SK-N-SH treated with all-trans-retinoic acid at 6 μM for 48 hours (cell line): ENCODE measurements around the gene AGPAT4.

ENCODE experiments used
- CSDC2 ChIP-seq: fragments of 250-450 bp; sonication (Bioruptor Pico); IDR thresholded peaks from 2 replicates; pipeline ENCODE4 v1.5.0; 2020; ENCODE audit warnings: mild to moderate bottlenecking, moderate library complexity
- OSR1 ChIP-seq: fragments of 250-450 bp; sonication (Bioruptor Pico); IDR thresholded peaks from 2 replicates; pipeline ENCODE4 v1.8.0; 2022; ENCODE audit warnings: moderate library complexity, mild to moderate bottlenecking, inconsistent platforms
- PPARA ChIP-seq: fragments of 250-450 bp; sonication (Bioruptor Pico); IDR thresholded peaks from 2 replicates; pipeline ENCODE4 v1.5.0; 2020; ENCODE audit warnings: mild to moderate bottlenecking, borderline replicate concordance
- TCF4 ChIP-seq: fragments of 250-450 bp; sonication (Bioruptor Pico); IDR thresholded peaks from 2 replicates; pipeline ENCODE4 v1.8.0; 2021; ENCODE audit warnings: mild to moderate bottlenecking, moderate library complexity, borderline replicate concordance
- ZFP3 ChIP-seq: fragments of 250-450 bp; sonication (Bioruptor Pico); IDR thresholded peaks from 2 replicates; pipeline ENCODE4 v1.5.0; 2020; ENCODE audit warnings: mild to moderate bottlenecking, moderate library complexity
- ZNF70 ChIP-seq: fragments of 450-650 bp; formaldehyde crosslinking; IDR thresholded peaks from 2 replicates; pipeline ENCODE4 v1.5.0; 2020; ENCODE audit warnings: mild to moderate bottlenecking, moderate library complexity
- TF ChIP-seq, protein P1 (sequence below): fragments of 250-450 bp; sonication (Bioruptor Pico); IDR thresholded peaks from 2 replicates; pipeline ENCODE4 v1.8.0; 2020; ENCODE audit warnings: mild to moderate bottlenecking, moderate library complexity, borderline replicate concordance
- TF ChIP-seq, protein P2 (sequence below): fragments of 250-450 bp; sonication (Bioruptor Pico); IDR thresholded peaks from 2 replicates; pipeline ENCODE4 v1.5.1; 2021; ENCODE audit warnings: mild to moderate bottlenecking, moderate library complexity
- TF ChIP-seq, protein P3 (sequence below): fragments of 250-450 bp; sonication (Bioruptor Pico); IDR thresholded peaks from 2 replicates; pipeline ENCODE4 v1.5.0; 2020; ENCODE audit warnings: mild to moderate bottlenecking, moderate library complexity

DNA sequence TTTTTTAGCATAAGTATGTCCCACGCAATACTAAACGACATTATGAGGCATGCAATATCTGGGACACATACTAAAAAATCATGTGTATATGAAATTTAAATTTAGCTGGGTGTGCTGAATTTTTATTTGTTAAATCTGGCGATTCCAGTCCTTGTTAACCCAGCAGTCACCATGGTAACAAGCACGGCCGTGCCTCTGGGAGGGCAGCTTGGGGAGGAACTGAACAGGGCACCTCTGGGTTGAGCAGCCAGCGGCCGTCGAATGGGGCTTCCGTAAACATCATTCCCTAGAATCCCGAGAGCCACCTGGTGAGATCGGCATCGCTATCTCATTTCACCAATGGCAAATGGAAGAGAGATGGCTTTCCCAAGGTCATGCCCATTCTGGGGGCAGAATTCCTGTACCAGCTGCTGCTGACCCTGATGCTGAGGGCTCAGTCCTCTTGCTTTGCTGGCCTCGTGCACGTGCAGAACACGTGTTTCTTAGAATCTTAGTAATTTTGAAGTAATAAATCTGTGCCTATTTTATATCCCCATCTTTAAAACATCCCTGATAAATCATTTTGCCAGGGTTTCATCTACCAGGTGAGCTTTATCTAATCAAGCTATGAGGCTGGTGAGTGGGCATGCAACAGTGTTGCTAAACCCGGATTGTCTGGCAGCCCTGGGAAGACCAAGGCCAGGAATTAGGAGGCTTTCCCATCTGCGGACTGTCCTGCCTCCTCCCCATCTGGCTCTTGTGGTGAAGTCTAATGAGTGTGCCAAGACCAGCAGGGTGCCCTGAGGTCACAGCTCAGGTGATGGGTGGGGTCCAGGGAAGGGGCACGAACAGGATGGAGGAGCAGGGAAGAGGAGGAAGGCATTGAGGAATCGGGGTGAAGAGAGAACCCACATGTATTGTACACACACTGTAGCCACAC lies 85.1 kb downstream of the AGPAT4 start:
- TF ChIP-seq, protein P1, sequence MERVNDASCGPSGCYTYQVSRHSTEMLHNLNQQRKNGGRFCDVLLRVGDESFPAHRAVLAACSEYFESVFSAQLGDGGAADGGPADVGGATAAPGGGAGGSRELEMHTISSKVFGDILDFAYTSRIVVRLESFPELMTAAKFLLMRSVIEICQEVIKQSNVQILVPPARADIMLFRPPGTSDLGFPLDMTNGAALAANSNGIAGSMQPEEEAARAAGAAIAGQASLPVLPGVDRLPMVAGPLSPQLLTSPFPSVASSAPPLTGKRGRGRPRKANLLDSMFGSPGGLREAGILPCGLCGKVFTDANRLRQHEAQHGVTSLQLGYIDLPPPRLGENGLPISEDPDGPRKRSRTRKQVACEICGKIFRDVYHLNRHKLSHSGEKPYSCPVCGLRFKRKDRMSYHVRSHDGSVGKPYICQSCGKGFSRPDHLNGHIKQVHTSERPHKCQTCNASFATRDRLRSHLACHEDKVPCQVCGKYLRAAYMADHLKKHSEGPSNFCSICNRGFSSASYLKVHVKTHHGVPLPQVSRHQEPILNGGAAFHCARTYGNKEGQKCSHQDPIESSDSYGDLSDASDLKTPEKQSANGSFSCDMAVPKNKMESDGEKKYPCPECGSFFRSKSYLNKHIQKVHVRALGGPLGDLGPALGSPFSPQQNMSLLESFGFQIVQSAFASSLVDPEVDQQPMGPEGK, result no peak
- TF ChIP-seq TCF4 (CRISPR knock-in tag) (no peak), CSDC2 (CRISPR knock-in tag) (no peak), PPARA (CRISPR knock-in tag) (no peak), ZFP3 (CRISPR knock-in tag) (no peak), ZNF70 (CRISPR knock-in tag) (no peak), OSR1 (no peak)
- TF ChIP-seq, protein P2, sequence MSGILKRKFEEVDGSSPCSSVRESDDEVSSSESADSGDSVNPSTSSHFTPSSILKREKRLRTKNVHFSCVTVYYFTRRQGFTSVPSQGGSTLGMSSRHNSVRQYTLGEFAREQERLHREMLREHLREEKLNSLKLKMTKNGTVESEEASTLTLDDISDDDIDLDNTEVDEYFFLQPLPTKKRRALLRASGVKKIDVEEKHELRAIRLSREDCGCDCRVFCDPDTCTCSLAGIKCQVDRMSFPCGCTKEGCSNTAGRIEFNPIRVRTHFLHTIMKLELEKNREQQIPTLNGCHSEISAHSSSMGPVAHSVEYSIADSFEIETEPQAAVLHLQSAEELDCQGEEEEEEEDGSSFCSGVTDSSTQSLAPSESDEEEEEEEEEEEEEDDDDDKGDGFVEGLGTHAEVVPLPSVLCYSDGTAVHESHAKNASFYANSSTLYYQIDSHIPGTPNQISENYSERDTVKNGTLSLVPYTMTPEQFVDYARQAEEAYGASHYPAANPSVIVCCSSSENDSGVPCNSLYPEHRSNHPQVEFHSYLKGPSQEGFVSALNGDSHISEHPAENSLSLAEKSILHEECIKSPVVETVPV (CRISPR knock-in tag), result no peak
- TF ChIP-seq, protein P3, sequence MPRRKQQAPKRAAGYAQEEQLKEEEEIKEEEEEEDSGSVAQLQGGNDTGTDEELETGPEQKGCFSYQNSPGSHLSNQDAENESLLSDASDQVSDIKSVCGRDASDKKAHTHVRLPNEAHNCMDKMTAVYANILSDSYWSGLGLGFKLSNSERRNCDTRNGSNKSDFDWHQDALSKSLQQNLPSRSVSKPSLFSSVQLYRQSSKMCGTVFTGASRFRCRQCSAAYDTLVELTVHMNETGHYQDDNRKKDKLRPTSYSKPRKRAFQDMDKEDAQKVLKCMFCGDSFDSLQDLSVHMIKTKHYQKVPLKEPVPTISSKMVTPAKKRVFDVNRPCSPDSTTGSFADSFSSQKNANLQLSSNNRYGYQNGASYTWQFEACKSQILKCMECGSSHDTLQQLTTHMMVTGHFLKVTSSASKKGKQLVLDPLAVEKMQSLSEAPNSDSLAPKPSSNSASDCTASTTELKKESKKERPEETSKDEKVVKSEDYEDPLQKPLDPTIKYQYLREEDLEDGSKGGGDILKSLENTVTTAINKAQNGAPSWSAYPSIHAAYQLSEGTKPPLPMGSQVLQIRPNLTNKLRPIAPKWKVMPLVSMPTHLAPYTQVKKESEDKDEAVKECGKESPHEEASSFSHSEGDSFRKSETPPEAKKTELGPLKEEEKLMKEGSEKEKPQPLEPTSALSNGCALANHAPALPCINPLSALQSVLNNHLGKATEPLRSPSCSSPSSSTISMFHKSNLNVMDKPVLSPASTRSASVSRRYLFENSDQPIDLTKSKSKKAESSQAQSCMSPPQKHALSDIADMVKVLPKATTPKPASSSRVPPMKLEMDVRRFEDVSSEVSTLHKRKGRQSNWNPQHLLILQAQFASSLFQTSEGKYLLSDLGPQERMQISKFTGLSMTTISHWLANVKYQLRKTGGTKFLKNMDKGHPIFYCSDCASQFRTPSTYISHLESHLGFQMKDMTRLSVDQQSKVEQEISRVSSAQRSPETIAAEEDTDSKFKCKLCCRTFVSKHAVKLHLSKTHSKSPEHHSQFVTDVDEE (CRISPR knock-in tag), result no peak
